ENCODE results near the gene GFAP. TPM values are rescaled to one million over a fixed set of nuclear protein-coding genes. Genes with fewer than 3 reads are reported as not detected.
"Not testable (repeated sequence)": the region's sequence is repeated elsewhere in the genome, so short reads cannot be mapped to it uniquely, and the experiment has no call there.

Gene GFAP
- total RNA-seq, result 1.2 and 8.2 TPM in 2 replicates

- no peak for DNase-seq (ENCODE audit: low read depth)
Measured at GRCh38 chr17:44915321-44915726, at the start of gene GFAP. Gene GFAP, minus strand, starts transcription at chr17:44915500. Its CDS starts 14 bp downstream, at chr17:44915486.

- no peak for DNase-seq (ENCODE audit: low read depth)
Measured at GRCh38 chr17:44961921-44962350, 46.6 kb upstream of the GFAP start.

- DNase-seq (ENCODE audit: low read depth), result peak; percentile 27
Measured at GRCh38 chr17:44960691-44961090, 45.4 kb upstream of the GFAP start.

GRCh38 chr17:44959821-44960531 is 44.7 kb upstream of the GFAP start:
- no peak for DNase-seq (ENCODE audit: low read depth)

- no peak for DNase-seq (ENCODE audit: low read depth)
Measured at GRCh38 chr17:44956998-44957981, 42.0 kb upstream of the GFAP start.

- peak; percentile 23 for DNase-seq (ENCODE audit: low read depth)
Measured at GRCh38 chr17:44955674-44956425, 40.5 kb upstream of the GFAP start.

- DNase-seq (ENCODE audit: low read depth), result no peak
Measured at GRCh38 chr17:44952946-44953475, 37.7 kb upstream of the GFAP start.

GRCh38 chr17:44948315-44948795 is 33.1 kb upstream of the GFAP start:
- no peak for DNase-seq (ENCODE audit: low read depth)

GRCh38 chr17:44947461-44948314 is 32.4 kb upstream of the GFAP start, which contains the start of gene KIF18B:
Gene KIF18B, minus strand, starts transcription at chr17:44947773. Its CDS starts 11,429 bp downstream, at chr17:44936344.
- DNase-seq (ENCODE audit: low read depth), result peak; percentile 95

GRCh38 chr17:44945652-44946051 is 30.4 kb upstream of the GFAP start:
- not testable (repeated sequence) for DNase-seq (ENCODE audit: low read depth)

GRCh38 chr17:44942456-44942855 is 27.2 kb upstream of the GFAP start:
- DNase-seq (ENCODE audit: low read depth), result no peak

- no peak for DNase-seq (ENCODE audit: low read depth)
Measured at GRCh38 chr17:44941712-44942331, 26.5 kb upstream of the GFAP start.

- no peak for DNase-seq (ENCODE audit: low read depth)
Measured at GRCh38 chr17:44940768-44941167, 25.5 kb upstream of the GFAP start.

- DNase-seq (ENCODE audit: low read depth), result peak; percentile 71
Measured at GRCh38 chr17:44940317-44940716, 25.0 kb upstream of the GFAP start.

GRCh38 chr17:44935116-44935515 is 19.8 kb upstream of the GFAP start:
- no peak for DNase-seq (ENCODE audit: low read depth)

- no peak for DNase-seq (ENCODE audit: low read depth)
Measured at GRCh38 chr17:44934745-44935105, 19.4 kb upstream of the GFAP start.

- no peak for DNase-seq (ENCODE audit: low read depth)
Measured at GRCh38 chr17:44933824-44934744, 18.8 kb upstream of the GFAP start.

GRCh38 chr17:44932787-44933097 is 17.4 kb upstream of the GFAP start:
- DNase-seq (ENCODE audit: low read depth), result no peak

Data from renal cortical epithelial cell (primary cell).